GM18909 (cell line): Measurements from ENCODE around the gene SGSM1.
"Not testable (repeated sequence)": the region's sequence is repeated elsewhere in the genome, so short reads cannot be mapped to it uniquely, and the experiment has no call there.

Source experiments
- ATAC-seq: cut with Tn5 transposase; IDR thresholded peaks from one replicate; pipeline ENCODE4 v1.9.1; 2021; ENCODE audit warnings: mild to moderate bottlenecking; ENCODE audit not compliant: unreplicated experiment, poor library complexity

The SGSM1 gene

GRCh38 chr22:24883432-24883831, 77.4 kb downstream of the SGSM1 start:
- ATAC-seq: no peak

GRCh38 chr22:24887260-24887659, 81.2 kb downstream of the SGSM1 start:
- no peak for ATAC-seq

GRCh38 chr22:24893341-24894070, 87.5 kb downstream of the SGSM1 start:
- no peak for ATAC-seq

- no peak for ATAC-seq
Observed at GRCh38 chr22:24894220-24894975, 88.4 kb downstream of the SGSM1 start.

- no peak for ATAC-seq
Observed at GRCh38 chr22:24894998-24895397, 89.0 kb downstream of the SGSM1 start.

- ATAC-seq: no peak
Observed at GRCh38 chr22:24901448-24901847, 95.4 kb downstream of the SGSM1 start.

- no peak for ATAC-seq
Observed at GRCh38 chr22:24905909-24906308, 99.9 kb downstream of the SGSM1 start.

- ATAC-seq: not testable (repeated sequence)
Observed at GRCh38 chr22:24907101-24907500, 101.1 kb downstream of the SGSM1 start.

GRCh38 chr22:24920029-24920428, 114.0 kb downstream of the SGSM1 start:
- no peak for ATAC-seq

GRCh38 chr22:24925586-24926427, 119.8 kb downstream of the SGSM1 start:
- no peak for ATAC-seq

GRCh38 chr22:24926428-24926725, 120.4 kb downstream of the SGSM1 start:
- no peak for ATAC-seq

- ATAC-seq: no peak
Observed at GRCh38 chr22:24926849-24927579, 121.0 kb downstream of the SGSM1 start.

- no peak for ATAC-seq
Observed at GRCh38 chr22:24928322-24928721, 122.3 kb downstream of the SGSM1 start.

- ATAC-seq: no peak
Observed at GRCh38 chr22:24930678-24931077, 124.7 kb downstream of the SGSM1 start.

- no peak for ATAC-seq
Observed at GRCh38 chr22:24935771-24936483, 129.9 kb downstream of the SGSM1 start.

GRCh38 chr22:24937114-24937513, 131.1 kb downstream of the SGSM1 start:
- no peak for ATAC-seq

GRCh38 chr22:24938741-24939341, 132.8 kb downstream of the SGSM1 start:
- no peak for ATAC-seq

GRCh38 chr22:24942301-24942700, 136.3 kb downstream of the SGSM1 start:
- ATAC-seq: no peak

GRCh38 chr22:24944217-24944937, 138.4 kb downstream of the SGSM1 start:
- ATAC-seq: no peak
